MM.1S (cell line): Measurements from ENCODE around the gene EZH2.

Experiments
- DNase-seq: peaks from one replicate; pipeline ENCODE4 v3.0.0-alpha.2; 2015
- H2AFZ ChIP-seq: fragments of 300-600 bp; sonication (generic); 2 replicates; pipeline ENCODE4 v1.6.0; 2016; ENCODE audit warnings: antibody characterized with exemption, low read length
- H3F3A ChIP-seq: fragments of 300-600 bp; sonication (generic); 2 replicates; pipeline ENCODE4 v1.6.1; 2016; ENCODE audit warnings: mild to moderate bottlenecking, antibody characterized with exemption, low read length, moderate library complexity, mixed read lengths; ENCODE audit not compliant: insufficient read depth
- H3K27ac ChIP-seq: fragments of 300-600 bp; sonication (generic); 2 replicates; pipeline ENCODE4 v1.5.1; 2016; ENCODE audit warnings: mild to moderate bottlenecking, low read length
- H3K27me3 ChIP-seq: fragments of 300-600 bp; sonication (generic); replicated peaks from 2 replicates; pipeline ENCODE4 v1.6.0; 2016; ENCODE audit warnings: low read length; ENCODE audit not compliant: insufficient read depth
- H3K36me3 ChIP-seq: fragments of 300-600 bp; sonication (generic); replicated peaks from 2 replicates; pipeline ENCODE4 v1.6.1; 2016; ENCODE audit warnings: mild to moderate bottlenecking, low read length, mixed read lengths; ENCODE audit not compliant: insufficient read depth
- H3K4me1 ChIP-seq: fragments of 300-600 bp; sonication (generic); 2 replicates; pipeline ENCODE4 v1.6.1; 2016; ENCODE audit warnings: low read length, mixed read lengths
- H3K4me2 ChIP-seq: fragments of 300-600 bp; sonication (generic); 2 replicates; pipeline ENCODE4 v1.6.0; 2016; ENCODE audit warnings: low read depth, low read length
- H3K4me3 ChIP-seq: fragments of 300-600 bp; sonication (generic); 2 replicates; pipeline ENCODE4 v1.5.1; 2016; ENCODE audit warnings: low read length, mixed read lengths
- H3K79me2 ChIP-seq: fragments of 300-600 bp; sonication (generic); 2 replicates; pipeline ENCODE4 v1.6.1; 2016; ENCODE audit warnings: mixed run types, low read length, mixed read lengths
- H3K9ac ChIP-seq: fragments of 300-600 bp; sonication (generic); 2 replicates; pipeline ENCODE4 v1.6.1; 2016; ENCODE audit warnings: low read length, mixed read lengths
- H3K9me2 ChIP-seq: fragments of 300-600 bp; sonication (generic); replicated peaks from 2 replicates; pipeline ENCODE4 v1.6.1; 2016; ENCODE audit warnings: mild to moderate bottlenecking, low read length, mixed read lengths; ENCODE audit not compliant: insufficient read depth
- H3K9me3 ChIP-seq: fragments of 300-600 bp; sonication (generic); replicated peaks from 2 replicates; pipeline ENCODE4 v1.6.1; 2016; ENCODE audit warnings: mild to moderate bottlenecking, low read length, mixed read lengths; ENCODE audit not compliant: insufficient read depth
- H4K20me1 ChIP-seq: fragments of 300-600 bp; sonication (generic); 2 replicates; pipeline ENCODE4 v1.6.1; 2016; ENCODE audit warnings: mild to moderate bottlenecking, low read length, moderate library complexity, mixed read lengths; ENCODE audit not compliant: insufficient read depth
- EZH2 ChIP-seq: fragments of 300-600 bp; sonication (generic); optimal IDR thresholded peaks from 2 replicates; pipeline ENCODE3; 2017; ENCODE audit warnings: low read depth, mild to moderate bottlenecking, antibody characterized with exemption, low read length, mixed read lengths
- EZH2phosphoT487 ChIP-seq: fragments of 300-600 bp; sonication (generic); IDR thresholded peaks from 2 replicates; pipeline ENCODE4 v1.6.1; 2018; ENCODE audit warnings: antibody characterized with exemption, low read length
- TF ChIP-seq, protein P1 (sequence below): fragments of 300-600 bp; sonication (generic); IDR thresholded peaks from 2 replicates; pipeline ENCODE4 v1.5.1; 2016; ENCODE audit warnings: antibody characterized with exemption, low read length, mixed read lengths

Gene EZH2

GRCh38 chr7:148888300-148888699, 4.2 kb upstream of the EZH2 start:
- Histone ChIP-seq H3K4me3 (no peak overlapping the region), H3K36me3 (no peaks in the 10 kb centered on the region), H3F3A (peaks cover 15% of the 10 kb centered on the region; the same call in 1 of the 2 replicates), H4K20me1 (no peaks in the 10 kb centered on the region), H3K4me2 (no peak overlapping the region), H3K27me3 (no peaks in the 10 kb centered on the region), H3K27ac (no peak overlapping the region), H3K9ac (no peak overlapping the region), H3K79me2 (peaks cover 8% of the 10 kb centered on the region), H3K9me3 (no peaks in the 10 kb centered on the region), H3K4me1 (no peaks in the 10 kb centered on the region), H3K9me2 (no peaks in the 10 kb centered on the region), H2AFZ (no peak overlapping the region)
- no peak for TF ChIP-seq EZH2phosphoT487
- TF ChIP-seq, protein P1, sequence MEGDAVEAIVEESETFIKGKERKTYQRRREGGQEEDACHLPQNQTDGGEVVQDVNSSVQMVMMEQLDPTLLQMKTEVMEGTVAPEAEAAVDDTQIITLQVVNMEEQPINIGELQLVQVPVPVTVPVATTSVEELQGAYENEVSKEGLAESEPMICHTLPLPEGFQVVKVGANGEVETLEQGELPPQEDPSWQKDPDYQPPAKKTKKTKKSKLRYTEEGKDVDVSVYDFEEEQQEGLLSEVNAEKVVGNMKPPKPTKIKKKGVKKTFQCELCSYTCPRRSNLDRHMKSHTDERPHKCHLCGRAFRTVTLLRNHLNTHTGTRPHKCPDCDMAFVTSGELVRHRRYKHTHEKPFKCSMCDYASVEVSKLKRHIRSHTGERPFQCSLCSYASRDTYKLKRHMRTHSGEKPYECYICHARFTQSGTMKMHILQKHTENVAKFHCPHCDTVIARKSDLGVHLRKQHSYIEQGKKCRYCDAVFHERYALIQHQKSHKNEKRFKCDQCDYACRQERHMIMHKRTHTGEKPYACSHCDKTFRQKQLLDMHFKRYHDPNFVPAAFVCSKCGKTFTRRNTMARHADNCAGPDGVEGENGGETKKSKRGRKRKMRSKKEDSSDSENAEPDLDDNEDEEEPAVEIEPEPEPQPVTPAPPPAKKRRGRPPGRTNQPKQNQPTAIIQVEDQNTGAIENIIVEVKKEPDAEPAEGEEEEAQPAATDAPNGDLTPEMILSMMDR: no peak
- no peak for TF ChIP-seq EZH2
- DNase-seq: no peak

DNA sequence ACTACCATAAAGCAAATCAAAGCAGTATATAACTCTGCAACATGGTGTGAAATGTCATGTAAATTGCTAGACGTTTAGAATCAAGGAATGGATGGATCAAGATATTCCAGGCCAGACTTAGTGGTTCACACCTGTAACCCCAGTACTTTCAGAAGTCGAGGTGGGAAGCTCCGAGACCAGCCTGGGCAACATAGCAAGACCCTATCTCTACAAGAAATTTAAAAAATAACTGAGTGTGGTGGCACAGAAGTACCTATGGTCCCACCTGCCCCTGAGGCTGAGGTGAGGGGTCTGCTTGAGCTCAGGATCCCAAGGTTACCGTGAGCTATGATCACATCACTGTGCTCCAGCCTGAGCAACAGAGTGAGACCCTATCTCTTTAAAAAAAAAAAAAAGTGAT, 2.8 kb upstream of the EZH2 start:
- H3K9ac ChIP-seq: no peak overlapping the region
- H4K20me1 ChIP-seq: peaks cover 7% of the 10 kb centered on the region; the same call in 1 of the 2 replicates
- no peak overlapping the region for H3K4me2 ChIP-seq
- DNase-seq: no peak
- no peaks in the 10 kb centered on the region for H3K36me3 ChIP-seq
- H3K4me3 ChIP-seq: no peak overlapping the region
- no peaks in the 10 kb centered on the region for H3K27me3 ChIP-seq
- H3F3A ChIP-seq: peaks cover 19% of the 10 kb centered on the region
- H3K9me3 ChIP-seq: no peaks in the 10 kb centered on the region
- no peak for TF ChIP-seq EZH2
- TF ChIP-seq, protein P1: no peak
- no peak for TF ChIP-seq EZH2phosphoT487
- no peaks in the 10 kb centered on the region for H3K9me2 ChIP-seq
- H3K4me1 ChIP-seq: no peaks in the 10 kb centered on the region; the same call in 1 of the 2 replicates
- no peak overlapping the region for H3K27ac ChIP-seq
- H3K79me2 ChIP-seq: peaks cover 22% of the 10 kb centered on the region
- H2AFZ ChIP-seq: no peak overlapping the region

- TF ChIP-seq, protein P1: no peak
- Histone ChIP-seq H3K9ac (peak overlapping the region; percentile 90), H3K27ac (peak overlapping the region; percentile 86), H3K9me3 (no peaks in the 10 kb centered on the region), H2AFZ (peak overlapping the region; percentile 48; the same call in 1 of the 2 replicates), H3K27me3 (no peaks in the 10 kb centered on the region), H3K4me1 (no peaks in the 10 kb centered on the region; the same call in 1 of the 2 replicates), H3F3A (peaks cover 19% of the 10 kb centered on the region), H3K4me3 (peak overlapping the region; percentile 90), H3K9me2 (no peaks in the 10 kb centered on the region), H3K79me2 (peaks cover 46% of the 10 kb centered on the region), H3K4me2 (peak overlapping the region; percentile 47; the same call in 1 of the 2 replicates), H4K20me1 (peaks cover 26% of the 10 kb centered on the region; the same call in 1 of the 2 replicates), H3K36me3 (no peaks in the 10 kb centered on the region)
- DNase-seq: peak; percentile 98
Observed at GRCh38 chr7:148884299-148885022, 370 bp upstream of the EZH2 start.
